GM18861 (cell line): Measurements from ENCODE around the gene NR1H2.
"Not testable (repeated sequence)": the region's sequence is repeated elsewhere in the genome, so short reads cannot be mapped to it uniquely, and the experiment has no call there.

Experiments used
- ATAC-seq: cut with Tn5 transposase; IDR thresholded peaks from one replicate; pipeline ENCODE4 v1.9.1; 2021; ENCODE audit not compliant: unreplicated experiment

Gene NR1H2

GRCh38 chr19:50376166-50377050 lies at the start of gene NR1H2:
NR1H2 (plus strand) TSS chr19:50376457; CDS start chr19:50377606, 1,149 bp downstream.
- peak; percentile 76 for ATAC-seq

- no peak for ATAC-seq
Observed at GRCh38 chr19:50327013-50327412, 49.2 kb upstream of the NR1H2 start.

- no peak for ATAC-seq
Observed at GRCh38 chr19:50327461-50328223, 48.6 kb upstream of the NR1H2 start.

GRCh38 chr19:50328224-50328872 lies 47.9 kb upstream of the NR1H2 start:
- no peak for ATAC-seq

- no peak for ATAC-seq
Observed at GRCh38 chr19:50328873-50329145, 47.4 kb upstream of the NR1H2 start.

GRCh38 chr19:50329146-50329925 lies 46.9 kb upstream of the NR1H2 start, which contains the start of gene KCNC3:
KCNC3 (minus strand) TSS chr19:50329377; CDS start chr19:50329082, 295 bp downstream.
- ATAC-seq: peak; percentile 37

GRCh38 chr19:50329926-50330294 lies 46.3 kb upstream of the NR1H2 start:
- ATAC-seq: not testable (repeated sequence)

GRCh38 chr19:50330365-50331078 lies 45.7 kb upstream of the NR1H2 start:
- ATAC-seq: no peak

- no peak for ATAC-seq
Observed at GRCh38 chr19:50331221-50331993, 44.9 kb upstream of the NR1H2 start.

GRCh38 chr19:50331994-50332243 lies 44.3 kb upstream of the NR1H2 start:
- ATAC-seq: no peak

- no peak for ATAC-seq
Observed at GRCh38 chr19:50332244-50333038, 43.8 kb upstream of the NR1H2 start.

- peak; percentile 51 for ATAC-seq
Observed at GRCh38 chr19:50333235-50333736, 43.0 kb upstream of the NR1H2 start.

- peak; percentile 28 for ATAC-seq
Observed at GRCh38 chr19:50333737-50334617, 42.3 kb upstream of the NR1H2 start.

GRCh38 chr19:50334741-50335421 lies 41.4 kb upstream of the NR1H2 start:
- ATAC-seq: no peak

- not testable (repeated sequence) for ATAC-seq
Observed at GRCh38 chr19:50337031-50337430, 39.2 kb upstream of the NR1H2 start.

GRCh38 chr19:50340331-50340730 lies 35.9 kb upstream of the NR1H2 start:
- no peak for ATAC-seq

- peak; percentile 58 for ATAC-seq
Observed at GRCh38 chr19:50341091-50341564, 35.1 kb upstream of the NR1H2 start.
